Hair follicle dermal papilla cell (primary cell): ENCODE measurements around the gene ZNF699. TPM values are rescaled to one million over a fixed set of nuclear protein-coding genes. Genes with fewer than 3 reads are reported as not detected.

Experiments
- total RNA-seq: library from RNA; depleted of rRNA; stranded (reverse); fragments of >200 nt; gene quantifications from 2 replicates; pipeline ENCODE4 v1.2.3, GENCODE V29; 2012

Gene ZNF699
- total RNA-seq = 26.1 and 38.5 TPM in 2 replicates

GRCh38 chr19:9309139-9309973, at the start of gene ZNF699:
TSS of gene ZNF699 (minus strand) at chr19:9309838. CDS start at chr19:9305119, 4,719 bp downstream.

GRCh38 chr19:9323919-9324583, 14.4 kb upstream of the ZNF699 start, which contains the start of gene ZNF559:
TSS of gene ZNF559 (plus strand) at chr19:9324179. CDS start at chr19:9338550, 14,371 bp downstream.

GRCh38 chr19:9250630-9251029, 59.0 kb downstream of the ZNF699 start, which contains the start of gene OR7E24:
TSS of gene OR7E24 (plus strand) at chr19:9250930. CDS start at chr19:9251044, 114 bp downstream.

Other genes with a start within 250 kb of the ZNF699 start
- not detected in 2 replicates for gene OR1M1, start 222.8 kb downstream of the ZNF699 start, total RNA-seq
- not detected in 2 replicates for gene OR7G2, start 202.4 kb downstream of the ZNF699 start, total RNA-seq
- not detected in 2 replicates for gene OR7G1, start 194.1 kb downstream of the ZNF699 start, total RNA-seq
- gene OR7G3, start 182.9 kb downstream of the ZNF699 start, total RNA-seq = not detected in 2 replicates
- gene ZNF317, start 169.4 kb downstream of the ZNF699 start, total RNA-seq = 28.5 and 30.0 TPM in 2 replicates
- gene OR7D2, start 130.9 kb downstream of the ZNF699 start, total RNA-seq = not detected in 2 replicates
- gene OR7D4, start 90.2 kb downstream of the ZNF699 start, total RNA-seq = not detected in 2 replicates
- not detected in 2 replicates for gene OR7E24, start 58.9 kb downstream of the ZNF699 start, total RNA-seq
- gene ZNF559, start 14.3 kb upstream of the ZNF699 start, total RNA-seq = 12.0 and 18.8 TPM in 2 replicates
- 1.3 and 1.5 TPM in 2 replicates for gene ZNF177, start 53.2 kb upstream of the ZNF699 start, total RNA-seq
- 13.1 and 14.1 TPM in 2 replicates for gene ZNF266, start 125.7 kb upstream of the ZNF699 start, total RNA-seq
- 1.5 and 2.6 TPM in 2 replicates for gene ZNF560, start 188.8 kb upstream of the ZNF699 start, total RNA-seq
- 29.9 and 30.5 TPM in 2 replicates for gene ZNF426, start 228.8 kb upstream of the ZNF699 start, total RNA-seq